A673 (cell line): Measurements from ENCODE around the gene MACROD1.

Experiments
- CTCF ChIP-seq: fragments of 300-800, 200-600 bp; sonication (generic); conservative IDR thresholded peaks from 2 replicates; pipeline ENCODE4 v1.5.1; 2017; ENCODE audit warnings: low read depth, mild to moderate bottlenecking, antibody characterized with exemption, low read length, moderate library complexity, mixed read lengths
- EZH2 ChIP-seq: fragments of 200-600 bp; sonication (generic); IDR thresholded peaks from 2 replicates; pipeline ENCODE4 v1.6.1; 2017; ENCODE audit warnings: borderline replicate concordance, low read depth, mild to moderate bottlenecking, mixed read lengths, antibody characterized with exemption, low read length; ENCODE audit not compliant: poor library complexity, severe bottlenecking

GRCh38 chr11:64031001-64031400 is 134.9 kb downstream of the MACROD1 start:
- no peak for TF ChIP-seq CTCF
- no peak for TF ChIP-seq EZH2
